Naive B cell (primary cell): ENCODE results near the gene BYSL. TPM values are rescaled to one million over a fixed set of nuclear protein-coding genes. Genes with fewer than 3 reads are reported as not detected.

ENCODE experiments used
- ATAC-seq, 2 donors: fragments of 150-1000 bp; cut with Tn5 transposase; 2 replicates each; pipeline ENCODE4 v1.10.0; 2021; ENCODE audit warnings: low read depth in 2 of 2, mild to moderate bottlenecking in 2 of 2, moderate library complexity in 2 of 2
- DNase-seq: peaks from one replicate; pipeline ENCODE4 v3.0.0; 2022
- H3K27ac Mint-ChIP-seq, 6 donors: one replicate each; pipeline ENCODE4 v1.8.0; 2020 to 2022; ENCODE audit warnings: mild to moderate bottlenecking in 6 of 6, mixed read lengths in 6 of 6, moderate library complexity in 5 of 6, inconsistent platforms in 2 of 6
- H3K27me3 Mint-ChIP-seq, 3 donors: one replicate each; pipeline ENCODE4 v1.8.0; 2021 to 2022; ENCODE audit warnings: mixed read lengths in 3 of 3, mild to moderate bottlenecking in 1 of 3
- H3K36me3 Mint-ChIP-seq, 2 donors: one replicate each; pipeline ENCODE4 v1.8.0; 2020 to 2022; ENCODE audit warnings: mixed read lengths in 2 of 2, inconsistent platforms in 1 of 2, mild to moderate bottlenecking in 1 of 2
- H3K4me1 Mint-ChIP-seq, 3 donors: one replicate each; pipeline ENCODE4 v1.8.0; 2020 to 2022; ENCODE audit warnings: mixed read lengths in 3 of 3, inconsistent platforms in 1 of 3, mild to moderate bottlenecking in 1 of 3, moderate library complexity in 1 of 3
- H3K4me3 Mint-ChIP-seq, 8 donors: one replicate each; pipeline ENCODE4 v1.8.0; 2020 to 2022; ENCODE audit warnings: mild to moderate bottlenecking in 8 of 8, mixed read lengths in 8 of 8, moderate library complexity in 8 of 8, inconsistent platforms in 2 of 8
- H3K9me3 Mint-ChIP-seq, 7 donors: one replicate each; pipeline ENCODE4 v1.8.0; 2020 to 2022; ENCODE audit warnings: mixed read lengths in 7 of 7, mild to moderate bottlenecking in 5 of 7, inconsistent platforms in 2 of 7, moderate library complexity in 1 of 7
- polyA plus RNA-seq, 6 donors: library from polyadenylated mRNA; unstranded; fragments of 300-500 nt; fragmentation: Illumina TruSeq; gene quantifications; one replicate each; pipeline ENCODE4 v1.2.3, GENCODE V29; 2021; ENCODE audit warnings: low read depth in 6 of 6

Gene BYSL
- polyA plus RNA-seq, 6 donors from 2014 or later, result 3.0 to 8.6 (median 5.5) TPM

- peaks cover 9 to 19% (median 12%) of the 10 kb centered on the region in 3 donors for H3K4me1 Mint-ChIP-seq
- peak overlapping the region in 4 of 6 donors; percentile 27 to 96 (median 94) for H3K27ac Mint-ChIP-seq
- ATAC-seq (peak; percentile 39 to 44), DNase-seq (peak; percentile 12)
- no peaks in the 10 kb centered on the region for H3K36me3 Mint-ChIP-seq
- no peaks in the 10 kb centered on the region for H3K9me3 Mint-ChIP-seq
- H3K4me3 Mint-ChIP-seq, result no peak overlapping the region
- no peaks in the 10 kb centered on the region for H3K27me3 Mint-ChIP-seq
Measured at GRCh38 chr6:41894366-41895299, 26.7 kb upstream of the BYSL start.

- Mint-ChIP-seq H3K4me1 (peaks cover 9 to 19% (median 12%) of the 10 kb centered on the region in 3 donors), H3K27ac (peak within 1 kb of the TSS in 5 of 6 donors; percentile 94 to 97 (median 95)), H3K4me3 (no peak within 1 kb of the TSS), H3K27me3 (no peaks in the 10 kb centered on the region), H3K36me3 (no peaks in the 10 kb centered on the region), H3K9me3 (no peaks in the 10 kb centered on the region)
- DNase-seq (peak; percentile 88), ATAC-seq (peak; percentile 88 to 89)
Measured at GRCh38 chr6:41895300-41896233, 25.7 kb upstream of the BYSL start, which contains the start of gene USP49. TSS of gene USP49 (minus strand) at chr6:41895375. CDS start at chr6:41806983, 88,392 bp downstream.

- H3K27ac Mint-ChIP-seq, result peak overlapping the region in 4 of 6 donors; percentile 94 to 97 (median 96)
- H3K27me3 Mint-ChIP-seq, result no peaks in the 10 kb centered on the region
- H3K4me3 Mint-ChIP-seq, result no peak overlapping the region
Measured at GRCh38 chr6:41896281-41896680, 25.0 kb upstream of the BYSL start.

GRCh38 chr6:41900861-41901260, 20.4 kb upstream of the BYSL start:
- Mint-ChIP-seq H3K4me1 (peaks cover 6 to 18% (median 11%) of the 10 kb centered on the region in 3 donors), H3K27ac (no peak overlapping the region), H3K9me3 (no peaks in the 10 kb centered on the region)

More at GRCh38 chr6:41896281-41896680, 25.0 kb upstream of the BYSL start:
- Mint-ChIP-seq H3K4me1 (peaks cover 9 to 19% (median 12%) of the 10 kb centered on the region in 3 donors), H3K36me3 (no peaks in the 10 kb centered on the region), H3K9me3 (no peaks in the 10 kb centered on the region)
- DNase-seq, result no peak
- no peak for ATAC-seq

GRCh38 chr6:41901882-41902519, 19.3 kb upstream of the BYSL start:
- Mint-ChIP-seq H3K9me3 (no peaks in the 10 kb centered on the region), H3K27me3 (no peaks in the 10 kb centered on the region), H3K36me3 (peaks cover 0 to 7% of the 10 kb centered on the region in 2 donors), H3K27ac (peak overlapping the region in 1 of 6 donors; percentile 86), H3K4me1 (peaks cover 0 to 8% (median 6%) of the 10 kb centered on the region in 3 donors), H3K4me3 (no peak overlapping the region)
- no peak for DNase-seq
- ATAC-seq, result no peak

More at GRCh38 chr6:41900861-41901260, 20.4 kb upstream of the BYSL start:
- ATAC-seq, result no peak
- peak overlapping the region in 1 of 8 donors; percentile 8 for H3K4me3 Mint-ChIP-seq
- H3K27me3 Mint-ChIP-seq, result no peaks in the 10 kb centered on the region
- H3K36me3 Mint-ChIP-seq, result no peaks in the 10 kb centered on the region
- DNase-seq, result no peak

GRCh38 chr6:41909727-41910126, 11.6 kb upstream of the BYSL start:
- no peaks in the 10 kb centered on the region for H3K27me3 Mint-ChIP-seq
- DNase-seq, result no peak
- peaks cover 6 to 16% (median 6%) of the 10 kb centered on the region in 3 donors for H3K4me1 Mint-ChIP-seq
- H3K27ac Mint-ChIP-seq, result no peak overlapping the region
- H3K9me3 Mint-ChIP-seq, result no peaks in the 10 kb centered on the region
- H3K4me3 Mint-ChIP-seq, result no peak overlapping the region
- ATAC-seq, result no peak
- H3K36me3 Mint-ChIP-seq, result peaks cover 0 to 13% of the 10 kb centered on the region in 2 donors

GRCh38 chr6:41914343-41914742, 7.0 kb upstream of the BYSL start:
- Mint-ChIP-seq H3K9me3 (no peaks in the 10 kb centered on the region), H3K4me3 (peak overlapping the region in 2 of 8 donors; percentile 35 to 56), H3K27ac (no peak overlapping the region), H3K4me1 (peaks cover 6 to 22% (median 11%) of the 10 kb centered on the region in 3 donors), H3K36me3 (peaks cover 0 to 15% of the 10 kb centered on the region in 2 donors), H3K27me3 (no peaks in the 10 kb centered on the region)
- ATAC-seq, result no peak
- no peak for DNase-seq

GRCh38 chr6:41914869-41915530, 6.3 kb upstream of the BYSL start:
- Mint-ChIP-seq H3K9me3 (no peaks in the 10 kb centered on the region), H3K27ac (peak overlapping the region in 2 of 6 donors; percentile 13 to 65), H3K4me3 (peak overlapping the region in 1 of 8 donors; percentile 45), H3K36me3 (peaks cover 0 to 15% of the 10 kb centered on the region in 2 donors), H3K4me1 (peaks cover 10 to 28% (median 16%) of the 10 kb centered on the region in 3 donors), H3K27me3 (no peaks in the 10 kb centered on the region)
- ATAC-seq (no peak), DNase-seq (no peak)

- Mint-ChIP-seq H3K36me3 (peaks cover 0 to 15% of the 10 kb centered on the region in 2 donors), H3K4me1 (peaks cover 27 to 45% (median 42%) of the 10 kb centered on the region in 3 donors), H3K4me3 (peak overlapping the region in 1 of 8 donors; percentile 55), H3K27me3 (no peaks in the 10 kb centered on the region), H3K9me3 (peaks cover 0 to 3% (median 0%) of the 10 kb centered on the region in 7 donors), H3K27ac (peak overlapping the region in 1 of 6 donors; percentile 72)
- no peak for DNase-seq
- no peak for ATAC-seq
Measured at GRCh38 chr6:41917528-41917927, 3.8 kb upstream of the BYSL start.

- no peak for DNase-seq
- Mint-ChIP-seq H3K4me1 (peaks cover 43 to 58% (median 58%) of the 10 kb centered on the region in 3 donors), H3K27me3 (no peaks in the 10 kb centered on the region), H3K9me3 (peaks cover 0 to 3% (median 0%) of the 10 kb centered on the region in 7 donors), H3K36me3 (peaks cover 0 to 2% of the 10 kb centered on the region in 2 donors), H3K4me3 (peak overlapping the region; percentile 97 to 100 (median 99)), H3K27ac (peak overlapping the region; percentile 98 to 100 (median 99))
- peak in 1 of 2 donors; percentile 3 for ATAC-seq
Measured at GRCh38 chr6:41921712-41921998, 356 bp downstream of the BYSL start.

- ATAC-seq (no peak), DNase-seq (no peak)
- Mint-ChIP-seq H3K9me3 (peaks cover 0 to 3% (median 0%) of the 10 kb centered on the region in 7 donors), H3K4me1 (peaks cover 45 to 61% (median 59%) of the 10 kb centered on the region in 3 donors), H3K27me3 (no peaks in the 10 kb centered on the region), H3K4me3 (peak overlapping the region; percentile 97 to 100 (median 99)), H3K27ac (peak overlapping the region; percentile 62 to 100 (median 98)), H3K36me3 (no peaks in the 10 kb centered on the region)
Measured at GRCh38 chr6:41922154-41922553, 855 bp downstream of the BYSL start.

GRCh38 chr6:41927253-41927652, 6.0 kb downstream of the BYSL start:
- no peak for DNase-seq
- ATAC-seq, result no peak
- Mint-ChIP-seq H3K9me3 (no peaks in the 10 kb centered on the region), H3K36me3 (peaks cover 0 to 8% of the 10 kb centered on the region in 2 donors), H3K4me3 (peak overlapping the region in 1 of 8 donors; percentile 33), H3K27me3 (no peaks in the 10 kb centered on the region), H3K4me1 (peaks cover 28 to 35% (median 29%) of the 10 kb centered on the region in 3 donors), H3K27ac (peak overlapping the region in 2 of 6 donors; percentile 66 to 80)
